Rectal smooth muscle tissue (tissue), 1 donor: Measurements from ENCODE around the gene CAMKK2.
"Not testable (repeated sequence)": the region's sequence is repeated elsewhere in the genome, so short reads cannot be mapped to it uniquely, and the experiment has no call there.

Experiments used
- H3K27ac ChIP-seq: one replicate; pipeline ENCODE4 v1.7.0; 2013; ENCODE audit warnings: low read depth, low read length, inconsistent platforms
- H3K27me3 ChIP-seq: one replicate; pipeline ENCODE4 v1.7.0; 2013; ENCODE audit warnings: low read length; ENCODE audit not compliant: control insufficient read depth, insufficient read depth
- H3K36me3 ChIP-seq: one replicate; pipeline ENCODE4 v1.7.0; 2013; ENCODE audit warnings: low read length; ENCODE audit not compliant: control insufficient read depth, insufficient read depth
- H3K4me1 ChIP-seq: one replicate; pipeline ENCODE4 v1.7.0; 2013; ENCODE audit warnings: low read length; ENCODE audit not compliant: control insufficient read depth, insufficient read depth
- H3K4me3 ChIP-seq: one replicate; pipeline ENCODE4 v1.7.0; 2013; ENCODE audit warnings: low read length
- H3K9ac ChIP-seq: one replicate; pipeline ENCODE4 v1.7.0; 2013; ENCODE audit warnings: low read length

The CAMKK2 gene

DNA sequence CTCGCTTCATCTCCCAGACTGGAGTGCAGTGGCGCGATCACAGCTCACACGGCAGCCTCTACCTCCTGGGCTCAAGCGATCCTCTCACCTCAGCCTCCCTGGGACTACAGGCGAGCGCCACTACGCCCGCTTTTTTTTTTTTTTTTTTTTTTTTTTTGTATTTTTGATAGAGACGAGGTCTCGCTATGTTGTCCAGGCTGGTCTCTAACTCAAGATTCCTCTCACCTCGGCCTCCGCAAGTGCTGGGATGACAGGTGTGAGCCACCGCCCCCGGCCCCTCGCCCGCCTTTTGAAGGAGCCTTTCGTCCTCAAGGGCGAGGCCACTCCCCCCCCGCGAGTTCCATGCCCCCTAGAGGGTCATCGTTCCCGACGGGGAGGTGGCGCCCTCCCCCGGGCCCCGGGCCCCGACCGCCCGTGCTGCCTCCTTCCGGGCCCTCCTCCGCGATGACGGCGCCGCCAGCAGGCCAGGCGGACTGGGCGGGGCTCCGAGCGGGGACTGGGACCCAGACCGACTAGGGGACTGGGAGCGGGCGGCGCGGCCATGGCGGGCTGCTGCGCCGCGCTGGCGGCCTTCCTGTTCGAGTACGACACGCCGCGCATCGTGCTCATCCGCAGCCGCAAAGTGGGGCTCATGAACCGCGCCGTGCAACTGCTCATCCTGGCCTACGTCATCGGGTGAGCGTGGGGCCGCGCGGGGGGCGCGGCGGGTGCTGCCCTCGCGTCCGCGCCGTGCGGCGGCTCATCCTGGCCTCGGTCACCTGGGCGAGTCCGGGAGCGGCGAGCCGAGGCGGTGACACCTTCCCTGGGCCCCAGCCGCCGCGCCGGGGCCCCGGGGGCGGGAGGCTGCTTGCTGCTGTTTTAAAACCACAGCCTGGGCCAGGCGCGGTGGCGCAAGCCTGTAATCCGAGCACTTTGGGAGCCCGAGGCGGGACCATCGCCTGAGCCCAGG, 86.6 kb downstream of the CAMKK2 start, which contains the start of gene P2RX4:
P2RX4 (plus strand) TSS at position 506 of the 949 bp plus-strand sequence; CDS start at position 542, 36 bp downstream.
- Histone ChIP-seq H3K4me3 (peak within 1 kb of the TSS; percentile 88), H3K4me1 (peaks cover 5% of the 10 kb centered on the region), H3K27ac (peak within 1 kb of the TSS; percentile 86), H3K36me3 (peaks cover 3% of the 10 kb centered on the region), H3K9ac (peak within 1 kb of the TSS; percentile 83), H3K27me3 (no peaks in the 10 kb centered on the region)

DNA sequence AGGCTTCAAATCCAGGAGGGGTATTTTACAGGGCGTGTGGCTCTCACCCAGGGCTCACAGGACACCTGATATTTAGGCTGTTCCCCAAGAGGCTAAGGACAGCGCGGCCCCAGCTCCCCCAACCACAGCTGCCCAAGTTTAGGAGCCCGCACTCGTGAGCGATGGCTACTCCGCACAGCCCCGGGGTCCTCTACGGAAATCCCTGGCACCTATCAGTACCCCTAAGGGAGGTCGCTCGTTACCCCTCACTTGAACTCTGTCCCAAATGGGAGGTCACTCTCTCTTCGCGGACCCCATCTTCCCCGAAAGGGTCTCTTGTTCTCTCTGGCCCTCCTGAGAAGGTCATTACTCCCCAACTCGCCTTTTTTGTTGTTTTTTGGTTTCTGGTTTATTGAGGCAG, 87.3 kb downstream of the CAMKK2 start:
- Histone ChIP-seq H3K27me3 (no peaks in the 10 kb centered on the region), H3K4me1 (peaks cover 5% of the 10 kb centered on the region), H3K36me3 (peaks cover 3% of the 10 kb centered on the region), H3K27ac (no peak overlapping the region), H3K4me3 (peak overlapping the region; percentile 88), H3K9ac (no peak overlapping the region)

DNA sequence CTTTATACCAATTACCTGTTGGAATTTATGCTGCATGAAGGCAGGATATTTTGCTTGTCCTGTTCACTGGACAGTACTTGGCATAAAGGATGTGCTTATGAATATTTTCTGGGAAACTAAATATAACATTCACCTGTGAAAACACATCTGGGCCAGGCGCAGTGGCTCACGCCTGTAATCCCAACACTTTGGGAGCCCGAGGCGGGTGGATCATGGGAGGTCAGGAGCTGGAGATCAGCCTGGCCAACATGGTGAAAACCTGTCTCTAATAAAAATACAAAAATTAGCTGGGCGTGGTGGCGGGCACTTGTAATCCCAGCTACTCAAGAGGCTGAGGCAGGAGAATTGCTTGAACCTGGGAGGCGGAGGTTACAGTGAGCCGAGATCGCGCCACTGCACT, 87.9 kb downstream of the CAMKK2 start:
- H3K27ac ChIP-seq = not testable (repeated sequence)

DNA sequence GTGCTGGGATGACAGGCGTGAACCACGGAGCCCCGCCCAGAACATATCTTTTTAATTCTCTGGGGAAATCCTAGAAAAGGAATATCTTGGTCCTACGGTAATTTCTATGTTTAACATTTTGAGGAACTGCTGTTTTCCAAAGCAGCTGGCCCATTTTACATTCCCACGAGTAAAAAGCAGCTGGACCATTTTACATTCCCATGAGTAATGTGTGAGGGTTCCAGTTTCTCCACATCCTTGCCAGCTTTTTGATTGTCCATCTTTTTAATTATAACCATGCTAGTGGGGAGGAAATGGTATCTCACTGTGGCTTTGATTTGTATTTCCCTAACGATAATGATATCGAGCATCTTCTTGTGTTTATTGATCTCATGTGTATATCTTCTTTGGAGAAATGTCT, 91.0 kb downstream of the CAMKK2 start:
- Histone ChIP-seq H3K27me3 (no peaks in the 10 kb centered on the region), H3K4me3 (no peak overlapping the region), H3K27ac (no peak overlapping the region), H3K36me3 (no peaks in the 10 kb centered on the region), H3K4me1 (peaks cover under 1% of the 10 kb centered on the region), H3K9ac (no peak overlapping the region)

More for the DNA sequence above, 87.9 kb downstream of the CAMKK2 start:
- H3K36me3 ChIP-seq, H3K4me3 ChIP-seq, H3K27me3 ChIP-seq, H3K4me1 ChIP-seq, H3K9ac ChIP-seq: not testable (repeated sequence)

DNA sequence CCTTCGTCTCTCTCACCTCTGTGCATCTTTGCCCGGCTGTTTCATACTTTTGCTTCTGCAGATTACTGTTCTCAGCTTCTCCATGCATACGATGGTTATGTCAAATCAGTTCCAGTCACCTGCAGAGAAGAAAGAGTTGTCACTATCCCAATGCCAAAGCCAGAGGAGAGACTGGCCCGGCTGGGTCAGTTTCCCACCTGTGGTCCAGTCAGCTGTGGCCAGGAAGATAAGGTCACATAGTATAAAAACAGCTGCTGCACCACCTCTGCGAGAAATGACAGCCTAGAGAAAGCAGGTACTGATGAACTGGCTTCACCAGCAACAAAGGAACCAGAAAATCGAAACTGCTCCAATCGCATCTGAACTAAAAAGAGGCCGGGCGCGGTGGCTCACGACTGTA, 93.0 kb downstream of the CAMKK2 start:
- Histone ChIP-seq H3K36me3 (no peaks in the 10 kb centered on the region), H3K27me3 (no peaks in the 10 kb centered on the region), H3K4me3 (no peak overlapping the region), H3K27ac (no peak overlapping the region), H3K9ac (no peak overlapping the region), H3K4me1 (no peaks in the 10 kb centered on the region)

DNA sequence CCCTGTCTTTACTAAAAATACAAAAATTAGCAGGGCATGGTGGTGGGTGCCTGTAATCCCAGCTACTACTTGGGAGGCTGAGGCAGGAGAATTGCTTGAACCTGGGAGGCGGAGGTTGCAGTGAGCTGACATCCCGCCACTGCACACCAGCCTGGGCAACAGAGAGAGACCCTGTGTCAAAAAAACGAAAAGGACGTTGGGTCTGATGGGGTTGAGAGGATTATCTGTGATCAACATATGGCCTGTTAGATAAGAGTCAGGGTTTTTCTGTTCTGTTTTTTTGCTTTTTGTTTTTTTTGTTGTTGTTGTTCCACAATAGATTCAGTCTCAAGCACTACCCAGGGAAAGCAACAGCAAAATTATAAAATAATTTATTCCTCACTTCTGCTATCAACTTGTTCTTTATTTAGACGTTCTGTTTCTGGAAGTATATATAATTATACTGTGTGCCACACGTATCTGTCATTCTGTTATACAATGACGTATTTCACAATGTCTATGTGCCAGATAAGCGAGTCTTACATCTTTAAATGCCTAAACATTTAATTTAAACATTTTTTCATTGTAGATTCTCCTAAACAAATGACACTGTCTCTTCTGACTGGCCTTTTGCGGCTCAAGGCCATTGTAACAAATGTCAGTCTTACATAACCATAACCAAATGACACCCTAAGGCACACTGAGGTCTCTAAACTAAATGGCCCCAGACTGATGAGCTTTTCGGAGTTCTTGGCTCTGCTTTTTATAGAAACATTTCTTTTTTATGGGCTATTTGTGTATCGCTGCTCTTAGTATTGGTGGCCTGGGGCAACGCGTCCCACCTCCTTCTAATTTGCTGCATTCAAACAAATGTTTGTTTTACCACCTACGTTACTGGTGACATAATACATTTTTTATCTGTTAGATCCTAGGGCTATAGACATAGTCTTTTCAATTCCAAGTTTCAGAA, 93.8 kb downstream of the CAMKK2 start:
- H3K27me3 ChIP-seq = no peaks in the 10 kb centered on the region
- no peak overlapping the region for H3K9ac ChIP-seq
- H3K27ac ChIP-seq = no peak overlapping the region
- H3K4me1 ChIP-seq = no peaks in the 10 kb centered on the region
- no peaks in the 10 kb centered on the region for H3K36me3 ChIP-seq
- H3K4me3 ChIP-seq = no peak overlapping the region

DNA sequence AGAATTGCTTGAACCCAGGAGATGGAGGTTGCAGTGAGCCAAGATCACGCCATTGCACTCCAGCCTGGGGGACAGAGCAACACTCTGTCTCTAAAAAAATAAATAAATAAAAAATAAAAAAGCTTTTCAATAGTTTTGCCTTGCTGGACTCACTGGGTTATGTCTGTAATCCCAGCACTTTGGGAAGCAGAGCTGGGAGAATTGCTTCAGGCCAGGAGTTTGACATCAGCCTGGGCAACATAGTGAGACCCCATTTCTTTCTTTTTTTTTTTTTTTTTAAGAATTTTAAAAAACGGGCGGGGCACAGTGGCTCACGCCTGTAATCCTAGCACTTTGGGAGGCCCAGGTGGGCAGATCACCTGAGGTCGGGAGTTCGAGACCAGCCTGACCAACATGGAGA, 95.4 kb downstream of the CAMKK2 start:
- H3K27ac ChIP-seq = not testable (repeated sequence)

DNA sequence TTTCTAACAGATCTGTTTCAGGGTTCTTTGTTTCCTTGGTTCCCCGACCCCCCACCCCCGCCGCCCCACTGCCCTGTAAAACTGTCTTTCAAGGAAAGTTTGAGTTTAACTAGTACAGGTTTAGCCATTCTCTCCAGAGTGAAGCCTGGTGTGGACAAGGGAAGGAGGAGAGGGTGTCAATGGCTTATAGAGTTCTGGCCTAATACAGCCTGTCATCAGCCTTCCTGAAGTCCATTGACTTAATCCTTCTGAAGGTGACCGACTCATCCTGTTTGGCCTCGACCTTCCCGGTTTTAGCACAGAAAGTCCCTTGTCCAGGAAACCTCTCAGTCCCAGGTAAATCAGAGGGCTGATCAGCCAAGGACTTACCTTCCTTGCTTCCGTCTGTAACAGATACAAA, 97.6 kb downstream of the CAMKK2 start:
- Histone ChIP-seq H3K27ac (no peak overlapping the region), H3K9ac (no peak overlapping the region), H3K4me3 (no peak overlapping the region), H3K4me1 (no peaks in the 10 kb centered on the region), H3K27me3 (no peaks in the 10 kb centered on the region), H3K36me3 (no peaks in the 10 kb centered on the region)

More for the DNA sequence above, 95.4 kb downstream of the CAMKK2 start:
- H3K27me3 ChIP-seq, H3K4me3 ChIP-seq, H3K9ac ChIP-seq, H3K36me3 ChIP-seq, H3K4me1 ChIP-seq: not testable (repeated sequence)

DNA sequence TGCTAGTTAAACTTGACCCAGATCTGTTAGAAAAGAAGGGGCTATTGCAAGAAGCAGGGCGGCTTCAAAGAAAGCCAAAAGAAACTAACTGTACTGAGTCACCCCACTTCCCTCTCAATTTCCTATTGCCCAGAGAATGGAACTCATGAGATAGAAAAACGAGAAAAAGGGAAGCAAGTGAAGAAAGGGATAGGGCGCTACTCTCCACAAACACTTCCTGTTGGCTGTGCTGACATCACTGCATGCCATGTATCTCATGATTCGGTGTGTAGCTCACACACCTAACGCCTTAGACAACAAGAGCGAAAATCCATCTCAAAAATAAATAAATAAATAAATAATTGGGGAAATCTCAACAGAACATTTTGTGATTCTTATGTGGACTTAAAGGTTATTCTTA, 99.6 kb downstream of the CAMKK2 start:
- Histone ChIP-seq H3K36me3 (no peaks in the 10 kb centered on the region), H3K27ac (no peak overlapping the region), H3K9ac (no peak overlapping the region), H3K27me3 (no peaks in the 10 kb centered on the region), H3K4me3 (no peak overlapping the region), H3K4me1 (no peaks in the 10 kb centered on the region)

DNA sequence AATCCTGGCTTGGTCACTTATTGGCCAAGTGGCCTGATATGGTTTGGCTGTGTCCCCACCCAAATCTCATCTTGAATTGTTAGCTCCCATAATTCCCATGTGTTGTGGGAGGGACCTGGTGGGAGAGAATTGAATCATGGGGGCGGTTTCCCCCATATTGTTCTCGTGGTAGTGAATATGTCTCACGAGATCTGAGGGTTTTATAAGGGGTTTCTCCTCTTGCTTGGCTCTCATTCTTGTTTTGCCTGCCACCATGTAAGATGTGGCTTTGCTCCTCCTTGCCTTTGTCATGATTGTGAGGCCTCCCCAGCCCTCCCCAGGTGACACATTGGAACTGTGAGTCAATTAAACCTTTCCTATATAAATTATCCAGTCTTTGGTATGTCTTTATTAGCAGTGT, 105.4 kb downstream of the CAMKK2 start:
- H3K4me1 ChIP-seq = no peaks in the 10 kb centered on the region
- H3K27me3 ChIP-seq = no peaks in the 10 kb centered on the region
- H3K27ac ChIP-seq = no peak overlapping the region
- no peaks in the 10 kb centered on the region for H3K36me3 ChIP-seq
- no peak overlapping the region for H3K4me3 ChIP-seq
- H3K9ac ChIP-seq = no peak overlapping the region

DNA sequence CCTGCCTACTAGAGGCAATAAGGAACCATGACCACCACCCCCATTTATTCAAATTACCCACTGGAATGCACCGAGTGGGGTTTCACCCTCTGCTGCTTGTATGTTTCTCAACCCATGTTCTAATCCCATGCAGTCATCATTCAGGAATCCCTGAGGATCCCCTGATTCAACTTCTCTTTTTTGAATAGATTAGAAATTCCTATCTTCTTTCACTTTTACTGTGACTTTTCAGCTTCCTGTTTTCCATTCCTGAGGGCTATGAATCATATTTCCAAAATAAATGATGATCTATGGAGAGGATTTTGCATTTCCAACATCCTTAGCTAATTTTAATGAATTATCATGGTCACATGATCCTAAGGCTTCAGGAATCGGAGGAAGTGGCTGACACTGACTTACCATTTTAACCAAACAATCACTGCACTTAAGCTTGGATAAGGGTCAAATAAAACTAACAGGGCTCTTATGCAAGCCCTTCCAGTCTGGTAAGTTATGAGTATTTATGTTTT, 105.9 kb downstream of the CAMKK2 start:
- no peaks in the 10 kb centered on the region for H3K36me3 ChIP-seq
- H3K27me3 ChIP-seq = no peaks in the 10 kb centered on the region
- no peak overlapping the region for H3K27ac ChIP-seq
- no peak overlapping the region for H3K9ac ChIP-seq
- no peak overlapping the region for H3K4me3 ChIP-seq
- H3K4me1 ChIP-seq = no peaks in the 10 kb centered on the region

DNA sequence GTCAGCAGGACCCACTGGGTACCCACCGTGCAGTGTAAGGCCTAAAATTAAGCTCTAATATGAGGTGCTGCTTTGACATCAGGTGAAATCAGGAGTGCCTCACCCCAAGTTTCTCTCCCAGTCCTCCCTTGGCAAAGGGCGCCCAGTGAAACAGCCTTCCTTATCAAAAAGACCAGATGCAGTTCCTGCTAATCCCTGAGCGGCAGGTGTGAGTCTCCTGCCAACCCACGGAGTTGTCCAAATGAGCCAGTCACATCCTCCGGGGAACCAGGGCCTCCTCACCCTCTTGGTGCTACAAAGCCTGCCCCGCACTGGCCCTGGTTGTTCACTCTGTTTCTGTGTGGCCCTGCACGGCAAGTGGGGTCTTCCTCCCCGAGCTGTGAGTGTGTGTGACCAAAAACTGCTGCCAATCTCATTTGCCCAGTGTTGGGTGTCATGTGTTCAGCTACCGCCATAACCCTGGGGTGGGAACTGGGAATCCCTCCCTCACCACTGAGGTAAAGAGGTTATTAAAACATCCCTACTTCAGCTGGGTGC, 106.8 kb downstream of the CAMKK2 start:
- H3K27me3 ChIP-seq = no peaks in the 10 kb centered on the region
- H3K27ac ChIP-seq = no peak overlapping the region
- H3K4me3 ChIP-seq = no peak overlapping the region
- no peak overlapping the region for H3K9ac ChIP-seq
- H3K36me3 ChIP-seq = no peaks in the 10 kb centered on the region
- no peaks in the 10 kb centered on the region for H3K4me1 ChIP-seq
